ENCODE results near the gene CCT7.

DNA sequence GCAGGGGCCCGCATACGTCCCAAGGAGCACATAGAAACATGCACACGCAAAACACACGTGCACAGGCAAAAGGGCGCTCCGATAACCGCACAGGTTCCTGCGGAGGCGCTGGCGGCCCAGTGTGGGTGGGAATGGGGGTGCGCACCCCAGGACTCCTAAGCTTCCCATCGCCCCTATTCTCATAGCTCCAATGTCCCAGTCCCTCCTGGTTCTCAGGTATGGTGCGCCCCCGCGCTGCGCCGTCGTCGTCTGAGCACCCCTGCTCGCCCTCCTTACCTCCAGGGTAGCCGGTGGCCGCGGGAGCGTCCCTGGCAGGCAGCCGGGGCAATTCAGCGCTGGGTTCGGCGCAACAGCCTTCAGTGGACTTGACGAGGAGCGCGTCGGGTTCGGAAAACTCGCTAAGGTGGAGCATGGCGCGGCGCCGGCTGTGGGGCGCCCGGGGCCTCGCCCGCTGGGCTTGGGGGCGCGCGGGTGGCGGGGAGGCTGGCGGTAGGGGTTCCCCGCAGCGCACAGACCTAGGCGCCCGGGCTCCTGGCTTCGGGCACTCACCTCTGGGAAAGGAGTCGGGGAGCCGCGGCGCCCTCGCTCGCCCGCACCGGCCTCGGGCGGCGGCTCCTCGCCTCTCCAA lies 58.9 kb downstream of the CCT7 start:
- TF ChIP-seq, protein P1, sequence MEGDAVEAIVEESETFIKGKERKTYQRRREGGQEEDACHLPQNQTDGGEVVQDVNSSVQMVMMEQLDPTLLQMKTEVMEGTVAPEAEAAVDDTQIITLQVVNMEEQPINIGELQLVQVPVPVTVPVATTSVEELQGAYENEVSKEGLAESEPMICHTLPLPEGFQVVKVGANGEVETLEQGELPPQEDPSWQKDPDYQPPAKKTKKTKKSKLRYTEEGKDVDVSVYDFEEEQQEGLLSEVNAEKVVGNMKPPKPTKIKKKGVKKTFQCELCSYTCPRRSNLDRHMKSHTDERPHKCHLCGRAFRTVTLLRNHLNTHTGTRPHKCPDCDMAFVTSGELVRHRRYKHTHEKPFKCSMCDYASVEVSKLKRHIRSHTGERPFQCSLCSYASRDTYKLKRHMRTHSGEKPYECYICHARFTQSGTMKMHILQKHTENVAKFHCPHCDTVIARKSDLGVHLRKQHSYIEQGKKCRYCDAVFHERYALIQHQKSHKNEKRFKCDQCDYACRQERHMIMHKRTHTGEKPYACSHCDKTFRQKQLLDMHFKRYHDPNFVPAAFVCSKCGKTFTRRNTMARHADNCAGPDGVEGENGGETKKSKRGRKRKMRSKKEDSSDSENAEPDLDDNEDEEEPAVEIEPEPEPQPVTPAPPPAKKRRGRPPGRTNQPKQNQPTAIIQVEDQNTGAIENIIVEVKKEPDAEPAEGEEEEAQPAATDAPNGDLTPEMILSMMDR (IDR thresholded peaks at IDR 0.05) = no peak
- TF ChIP-seq POLR2A (IDR thresholded peaks at IDR 0.05) = no peak
